ENCODE data around the gene XYLB. TPM values are rescaled to one million over a fixed set of nuclear protein-coding genes. Genes with fewer than 3 reads are reported as not detected.
"Not testable (repeated sequence)": the region's sequence is repeated elsewhere in the genome, so short reads cannot be mapped to it uniquely, and the experiment has no call there.

Gene XYLB
- total and polyA plus RNA-seq, 8 donors: 1.6 to 6.9 (median 4.5) TPM

DNA sequence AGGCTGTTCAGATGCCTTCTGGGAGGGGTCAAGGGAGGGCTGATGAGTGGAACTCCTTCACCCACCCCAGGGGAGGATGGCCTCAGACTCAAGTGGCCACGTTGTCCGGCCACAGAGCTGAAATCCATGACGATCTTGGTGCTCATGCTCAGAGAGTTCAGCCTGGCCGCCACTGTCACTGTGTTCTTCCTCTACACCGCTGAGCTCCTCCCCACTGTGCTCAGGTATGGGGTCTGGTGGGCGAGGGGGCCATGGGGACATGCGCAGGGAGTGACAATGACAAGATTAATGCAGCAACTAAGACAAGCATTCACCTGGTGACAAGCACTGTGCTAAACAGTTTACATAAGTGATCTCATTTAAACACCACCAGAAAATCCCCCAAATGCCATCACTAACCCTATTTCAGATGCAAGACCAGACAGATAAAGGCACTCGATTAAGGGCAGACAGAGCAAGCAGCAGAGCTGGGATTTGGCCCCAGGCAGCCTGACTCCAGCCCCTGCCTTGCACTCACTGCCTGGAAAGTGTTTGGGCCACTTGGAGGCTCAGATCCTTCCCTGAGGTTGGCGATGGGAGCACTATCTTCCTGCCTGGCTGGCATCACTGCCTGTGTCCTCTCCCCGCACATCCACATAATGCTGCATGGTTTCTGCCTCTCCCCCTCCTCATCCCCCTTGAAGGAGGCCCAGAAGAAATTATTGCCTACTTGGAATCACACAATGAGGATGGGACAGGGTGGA lies 30.9 kb upstream of the XYLB start:
- H3K9me3 ChIP-seq: no peaks in the 10 kb centered on the region
- no peak for ATAC-seq
- 73% methylated on average over 10 of the region's 10 CpGs for WGBS, 2 donors
- FAIRE-seq: no peak
- TF ChIP-seq, protein P1, sequence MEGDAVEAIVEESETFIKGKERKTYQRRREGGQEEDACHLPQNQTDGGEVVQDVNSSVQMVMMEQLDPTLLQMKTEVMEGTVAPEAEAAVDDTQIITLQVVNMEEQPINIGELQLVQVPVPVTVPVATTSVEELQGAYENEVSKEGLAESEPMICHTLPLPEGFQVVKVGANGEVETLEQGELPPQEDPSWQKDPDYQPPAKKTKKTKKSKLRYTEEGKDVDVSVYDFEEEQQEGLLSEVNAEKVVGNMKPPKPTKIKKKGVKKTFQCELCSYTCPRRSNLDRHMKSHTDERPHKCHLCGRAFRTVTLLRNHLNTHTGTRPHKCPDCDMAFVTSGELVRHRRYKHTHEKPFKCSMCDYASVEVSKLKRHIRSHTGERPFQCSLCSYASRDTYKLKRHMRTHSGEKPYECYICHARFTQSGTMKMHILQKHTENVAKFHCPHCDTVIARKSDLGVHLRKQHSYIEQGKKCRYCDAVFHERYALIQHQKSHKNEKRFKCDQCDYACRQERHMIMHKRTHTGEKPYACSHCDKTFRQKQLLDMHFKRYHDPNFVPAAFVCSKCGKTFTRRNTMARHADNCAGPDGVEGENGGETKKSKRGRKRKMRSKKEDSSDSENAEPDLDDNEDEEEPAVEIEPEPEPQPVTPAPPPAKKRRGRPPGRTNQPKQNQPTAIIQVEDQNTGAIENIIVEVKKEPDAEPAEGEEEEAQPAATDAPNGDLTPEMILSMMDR (IDR thresholded peaks at IDR 0.05): no peak
- intact Hi-C loops (cut with DNase I): no loop called here
- H3K27ac ChIP-seq: no peak overlapping the region
- H3K36me3 ChIP-seq: no peaks in the 10 kb centered on the region
- no peaks in the 10 kb centered on the region for H3K4me1 ChIP-seq
- no peak for DNase-seq
- H3K4me3 ChIP-seq: no peak overlapping the region
- H3K27me3 ChIP-seq: no peaks in the 10 kb centered on the region

GRCh38 chr3:38316356-38317191 lies 30.0 kb upstream of the XYLB start:
- H3K36me3 ChIP-seq: no peaks in the 10 kb centered on the region
- no peaks in the 10 kb centered on the region for H3K9me3 ChIP-seq
- no peaks in the 10 kb centered on the region for H3K4me1 ChIP-seq
- no peak for DNase-seq
- 77 to 79% methylated on average over 22 of the region's 22 CpGs for WGBS, 2 donors
- TF ChIP-seq, protein P1 (IDR thresholded peaks at IDR 0.05): no peak
- no peak for FAIRE-seq
- intact Hi-C loops (cut with DNase I): no loop called here
- H3K4me3 ChIP-seq: no peak overlapping the region
- H3K27ac ChIP-seq: no peak overlapping the region
- H3K27me3 ChIP-seq: no peaks in the 10 kb centered on the region
- no peak for ATAC-seq

- TF ChIP-seq, protein P1 (IDR thresholded peaks at IDR 0.05): no peak
- Histone ChIP-seq H3K4me3 (no peak overlapping the region), H3K36me3 (no peaks in the 10 kb centered on the region), H3K27me3 (no peaks in the 10 kb centered on the region), H3K9me3 (no peaks in the 10 kb centered on the region), H3K4me1 (no peaks in the 10 kb centered on the region), H3K27ac (no peak overlapping the region)
- 82 to 88% methylated on average over 7 of the region's 7 CpGs for WGBS, 2 donors
- DNase-seq (no peak), ATAC-seq (no peak), FAIRE-seq (no peak)
- intact Hi-C loops (cut with DNase I): no loop called here
Observed at GRCh38 chr3:38317192-38317759, 29.3 kb upstream of the XYLB start.

GRCh38 chr3:38318766-38319671 lies 27.6 kb upstream of the XYLB start:
- FAIRE-seq: no peak
- intact Hi-C loops (cut with DNase I): no loop called here

DNA sequence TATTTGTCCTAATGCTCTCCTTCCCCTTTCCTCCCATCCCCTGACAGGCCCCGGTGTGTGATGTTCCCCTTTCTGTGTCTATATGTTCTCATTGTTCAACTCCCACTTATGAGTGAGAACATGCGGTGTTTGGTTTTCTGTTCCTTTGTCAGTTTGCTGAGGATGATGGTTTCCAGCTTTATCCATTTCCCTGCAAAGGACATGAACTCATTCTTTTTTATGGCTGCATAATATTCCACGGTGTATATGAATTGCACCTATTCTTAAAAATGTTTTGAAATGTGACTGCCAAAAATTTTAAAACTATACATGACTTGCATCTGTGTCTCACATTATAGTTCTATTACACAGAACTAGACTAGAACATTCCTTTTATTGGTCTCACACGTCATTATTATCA lies 25.9 kb upstream of the XYLB start:
- DNase-seq; ATAC-seq; H3K9me3 ChIP-seq; H3K4me1 ChIP-seq; FAIRE-seq; intact Hi-C loops (cut with DNase I); H3K27ac ChIP-seq; H3K4me3 ChIP-seq; H3K27me3 ChIP-seq; H3K36me3 ChIP-seq: not testable (repeated sequence)
- WGBS, 2 donors: 87 to 91% methylated on average over 4 of the region's 4 CpGs

More at GRCh38 chr3:38318766-38319671, 27.6 kb upstream of the XYLB start:
- no peaks in the 10 kb centered on the region for H3K9me3 ChIP-seq
- 85 to 88% methylated on average over 8 of the region's 8 CpGs for WGBS, 2 donors
- no peaks in the 10 kb centered on the region for H3K27me3 ChIP-seq
- TF ChIP-seq, protein P1 (IDR thresholded peaks at IDR 0.05): no peak
- no peaks in the 10 kb centered on the region for H3K36me3 ChIP-seq
- no peaks in the 10 kb centered on the region for H3K4me1 ChIP-seq
- H3K27ac ChIP-seq: no peak overlapping the region
- ATAC-seq (no peak), DNase-seq (no peak)
- H3K4me3 ChIP-seq: no peak overlapping the region

Data from pancreas (tissue), 10 donors.